Measurements from ENCODE around the gene EEFSEC.

Gene EEFSEC

DNA sequence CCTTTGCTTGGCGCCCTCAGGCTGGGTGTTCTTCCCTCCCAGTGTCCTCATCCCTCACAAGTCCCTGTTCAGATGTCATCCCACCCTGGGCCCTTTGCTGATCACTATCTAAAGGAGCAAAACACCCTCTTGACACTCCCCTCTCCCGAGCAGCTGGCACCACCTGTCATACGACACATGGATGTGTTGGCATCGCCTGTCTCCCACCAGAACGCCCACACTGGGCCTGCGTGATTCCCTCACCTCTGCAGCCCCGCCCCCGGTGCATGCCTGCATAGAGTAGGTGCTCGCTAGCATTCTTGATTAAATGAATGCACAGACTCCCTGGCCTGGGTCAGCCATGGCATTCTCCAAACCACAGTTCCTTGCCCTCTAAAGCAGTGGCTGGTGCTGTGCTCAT is 237.6 kb downstream of the EEFSEC start:
- no peak overlapping the region for H3K27ac Mint-ChIP-seq
- peaks cover 7% of the 10 kb centered on the region for H3K4me1 Mint-ChIP-seq
- DNase-seq (ENCODE audit: low spot score in 2 of 2), result no peak
- no peaks in the 10 kb centered on the region for H3K9me3 Mint-ChIP-seq
- H3K27me3 Mint-ChIP-seq, result no peaks in the 10 kb centered on the region
- no peak for ATAC-seq (ENCODE audit: low read depth)
- peaks cover 11% of the 10 kb centered on the region for H3K36me3 Mint-ChIP-seq
- H3K4me3 Mint-ChIP-seq, result no peak overlapping the region

DNA sequence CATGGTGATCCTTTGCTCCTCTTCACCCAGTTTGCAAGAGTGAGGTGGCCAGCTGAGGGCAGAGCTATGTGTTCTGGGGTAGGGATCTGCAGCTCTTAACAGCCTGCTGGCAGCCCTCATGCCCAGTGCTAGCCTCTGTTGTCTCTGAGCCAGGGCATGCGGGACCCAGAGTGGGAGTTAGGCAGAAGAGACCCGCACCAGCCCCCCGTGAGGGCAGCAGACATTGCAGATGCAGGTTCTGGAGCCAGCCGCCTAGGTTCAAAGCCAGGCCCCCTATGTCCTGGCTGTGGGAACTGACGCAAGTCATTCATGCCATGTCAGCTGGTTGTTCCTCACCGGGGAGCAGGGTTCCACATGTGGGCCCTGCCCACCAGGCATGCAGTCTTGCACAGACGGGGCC is 238.7 kb downstream of the EEFSEC start:
- Mint-ChIP-seq H3K36me3 (peaks cover 9% of the 10 kb centered on the region), H3K4me3 (no peak overlapping the region), H3K27me3 (no peaks in the 10 kb centered on the region), H3K9me3 (no peaks in the 10 kb centered on the region), H3K4me1 (peaks cover 7% of the 10 kb centered on the region), H3K27ac (no peak overlapping the region)
- DNase-seq (ENCODE audit: low spot score in 2 of 2) (no peak), ATAC-seq (ENCODE audit: low read depth) (no peak)

DNA sequence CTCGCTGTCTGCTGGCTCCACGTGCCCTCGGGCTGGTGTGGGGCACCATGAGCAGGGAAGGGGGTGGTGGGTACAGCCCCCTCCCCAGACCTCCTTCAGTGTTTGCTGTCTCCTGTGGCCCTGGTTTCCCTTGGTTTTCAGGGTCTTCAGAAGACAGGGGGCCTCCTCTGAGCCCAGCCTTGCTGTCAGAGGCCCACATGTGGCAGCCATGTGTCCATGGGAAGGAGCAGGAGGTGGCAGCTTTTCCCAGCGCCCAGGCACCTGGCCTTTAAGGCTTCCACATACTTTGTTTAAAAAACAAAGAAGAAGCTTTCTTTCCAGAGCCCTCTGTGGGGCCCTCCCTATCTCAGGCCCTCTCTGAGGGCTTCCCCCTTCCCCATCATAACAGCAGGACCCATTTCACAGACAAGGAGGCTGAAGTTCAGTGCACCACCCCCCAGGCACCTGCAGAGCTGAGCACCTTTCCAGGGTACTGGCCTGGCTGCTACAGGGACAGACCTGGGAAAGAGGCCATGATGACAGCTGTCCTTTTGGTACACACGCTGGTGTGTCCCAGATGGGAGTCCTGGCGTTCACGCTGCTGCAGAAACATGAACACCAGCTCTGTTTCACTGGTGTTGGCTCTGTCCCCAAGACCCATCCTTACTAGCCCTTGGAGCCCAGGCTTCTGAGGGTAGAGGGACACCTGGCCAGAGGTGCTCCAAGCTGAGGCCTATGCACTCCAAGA is 239.7 kb downstream of the EEFSEC start:
- H3K27ac Mint-ChIP-seq, result no peak overlapping the region
- H3K4me1 Mint-ChIP-seq, result peaks cover 7% of the 10 kb centered on the region

GRCh38 chr3:128394033-128394432 is 240.8 kb downstream of the EEFSEC start:
- H3K9me3 Mint-ChIP-seq, result no peaks in the 10 kb centered on the region
- no peaks in the 10 kb centered on the region for H3K27me3 Mint-ChIP-seq
- no peak overlapping the region for H3K4me3 Mint-ChIP-seq
- H3K4me1 Mint-ChIP-seq, result peaks cover 7% of the 10 kb centered on the region
- peaks cover 7% of the 10 kb centered on the region for H3K36me3 Mint-ChIP-seq
- H3K27ac Mint-ChIP-seq, result no peak overlapping the region
- no peak for ATAC-seq (ENCODE audit: low read depth)
- no peak for DNase-seq (ENCODE audit: low spot score in 2 of 2)

More for the DNA sequence above, 239.7 kb downstream of the EEFSEC start:
- Mint-ChIP-seq H3K36me3 (peaks cover 7% of the 10 kb centered on the region), H3K4me3 (no peak overlapping the region), H3K27me3 (no peaks in the 10 kb centered on the region), H3K9me3 (no peaks in the 10 kb centered on the region)
- DNase-seq (ENCODE audit: low spot score in 2 of 2), result no peak
- no peak for ATAC-seq (ENCODE audit: low read depth)

DNA sequence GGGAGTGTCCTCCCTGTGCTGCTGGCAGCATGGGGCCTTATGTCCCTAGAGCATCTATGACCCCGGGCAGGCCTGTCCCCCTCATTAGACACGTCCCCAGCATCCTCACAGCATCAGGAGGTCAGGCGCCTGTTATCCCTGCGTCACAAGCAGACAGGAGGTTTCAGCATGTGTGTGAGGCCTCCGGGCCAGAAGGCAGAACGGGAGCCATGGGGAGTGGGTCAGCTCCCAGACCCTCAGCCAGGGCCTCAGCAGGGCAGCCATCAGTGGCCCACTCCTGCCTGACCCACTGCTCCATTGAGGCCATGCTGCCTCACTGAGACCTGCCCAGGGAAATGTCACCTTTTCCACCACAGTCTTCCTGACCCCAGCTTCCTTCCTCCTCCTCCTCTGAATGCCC is 241.8 kb downstream of the EEFSEC start:
- DNase-seq (ENCODE audit: low spot score in 2 of 2) (no peak), ATAC-seq (ENCODE audit: low read depth) (no peak)
- Mint-ChIP-seq H3K4me1 (peaks cover 7% of the 10 kb centered on the region), H3K36me3 (peaks cover 6% of the 10 kb centered on the region), H3K27ac (no peak overlapping the region), H3K9me3 (no peaks in the 10 kb centered on the region), H3K4me3 (no peak overlapping the region), H3K27me3 (no peaks in the 10 kb centered on the region)

- H3K36me3 Mint-ChIP-seq, result peaks cover 4% of the 10 kb centered on the region
- H3K9me3 Mint-ChIP-seq, result no peaks in the 10 kb centered on the region
- no peak for DNase-seq (ENCODE audit: low spot score in 2 of 2)
- no peaks in the 10 kb centered on the region for H3K27me3 Mint-ChIP-seq
- ATAC-seq (ENCODE audit: low read depth), result no peak
- no peak overlapping the region for H3K27ac Mint-ChIP-seq
- H3K4me3 Mint-ChIP-seq, result no peak overlapping the region
- peaks cover 6% of the 10 kb centered on the region for H3K4me1 Mint-ChIP-seq
Measured at GRCh38 chr3:128395500-128396162, 242.3 kb downstream of the EEFSEC start.

GRCh38 chr3:128397484-128397883 is 244.2 kb downstream of the EEFSEC start:
- peaks cover 2% of the 10 kb centered on the region for H3K4me1 Mint-ChIP-seq
- no peak overlapping the region for H3K4me3 Mint-ChIP-seq
- no peak overlapping the region for H3K27ac Mint-ChIP-seq
- no peaks in the 10 kb centered on the region for H3K27me3 Mint-ChIP-seq
- H3K36me3 Mint-ChIP-seq, result no peaks in the 10 kb centered on the region
- H3K9me3 Mint-ChIP-seq, result no peaks in the 10 kb centered on the region
- no peak for ATAC-seq (ENCODE audit: low read depth)
- no peak for DNase-seq (ENCODE audit: low spot score in 2 of 2)

DNA sequence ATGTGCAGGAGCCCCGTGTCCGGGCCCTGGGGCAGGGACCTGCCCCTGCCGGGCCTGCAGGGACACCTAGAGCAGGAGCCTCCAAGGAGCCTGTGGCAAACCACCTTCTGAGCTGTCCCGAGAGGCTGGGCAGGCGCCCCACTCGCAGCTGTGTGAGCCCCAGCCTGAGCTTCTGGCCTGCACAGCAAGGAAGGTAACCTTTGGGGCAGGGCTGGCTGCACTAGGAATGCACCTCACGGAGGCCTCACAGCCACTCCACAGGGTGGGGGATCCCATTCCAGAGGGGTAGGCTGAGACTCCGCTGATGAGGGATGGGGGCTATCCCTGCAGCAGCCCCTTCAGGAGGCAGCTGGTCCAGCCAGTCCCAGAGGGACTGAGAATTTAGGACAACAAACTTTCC is 245.3 kb downstream of the EEFSEC start:
- Mint-ChIP-seq H3K27ac (no peak overlapping the region), H3K36me3 (no peaks in the 10 kb centered on the region), H3K9me3 (no peaks in the 10 kb centered on the region), H3K27me3 (no peaks in the 10 kb centered on the region), H3K4me3 (no peak overlapping the region), H3K4me1 (peaks cover 2% of the 10 kb centered on the region)
- no peak for DNase-seq (ENCODE audit: low spot score in 2 of 2)
- ATAC-seq (ENCODE audit: low read depth), result no peak

- H3K36me3 Mint-ChIP-seq, result no peaks in the 10 kb centered on the region
- no peak overlapping the region for H3K27ac Mint-ChIP-seq
- DNase-seq (ENCODE audit: low spot score in 2 of 2), result no peak
- no peaks in the 10 kb centered on the region for H3K27me3 Mint-ChIP-seq
- H3K4me3 Mint-ChIP-seq, result no peak overlapping the region
- no peaks in the 10 kb centered on the region for H3K9me3 Mint-ChIP-seq
- H3K4me1 Mint-ChIP-seq, result peaks cover 2% of the 10 kb centered on the region
- no peak for ATAC-seq (ENCODE audit: low read depth)
Measured at GRCh38 chr3:128399221-128399915, 246.1 kb downstream of the EEFSEC start.

DNA sequence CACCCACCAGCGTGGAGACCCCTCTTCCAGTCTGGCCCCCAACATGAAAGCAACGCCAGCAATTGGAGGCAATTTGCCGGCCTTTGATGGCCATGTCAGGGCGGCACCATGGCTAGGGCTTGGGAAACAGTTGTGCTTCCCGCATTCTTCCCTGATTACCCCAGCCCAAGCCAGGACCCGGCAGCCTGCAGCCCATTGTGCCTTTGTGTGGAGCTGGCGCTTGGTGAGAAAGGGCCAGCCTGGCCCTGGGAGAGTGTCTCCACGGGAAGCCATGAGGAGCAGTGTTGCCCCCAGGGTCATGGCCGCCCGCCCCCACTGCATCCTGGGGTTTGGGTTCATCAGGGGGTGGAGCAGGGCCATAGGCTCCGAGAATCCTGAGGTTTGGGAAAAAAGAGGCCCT is 247.4 kb downstream of the EEFSEC start:
- Mint-ChIP-seq H3K9me3 (no peaks in the 10 kb centered on the region), H3K4me3 (no peak overlapping the region), H3K27me3 (no peaks in the 10 kb centered on the region), H3K36me3 (no peaks in the 10 kb centered on the region), H3K4me1 (no peaks in the 10 kb centered on the region), H3K27ac (no peak overlapping the region)
- DNase-seq (ENCODE audit: low spot score in 2 of 2) (no peak), ATAC-seq (ENCODE audit: low read depth) (no peak)

- no peak overlapping the region for H3K27ac Mint-ChIP-seq
- H3K36me3 Mint-ChIP-seq, result peaks cover 3% of the 10 kb centered on the region
- H3K4me3 Mint-ChIP-seq, result no peak overlapping the region
- no peaks in the 10 kb centered on the region for H3K27me3 Mint-ChIP-seq
- H3K9me3 Mint-ChIP-seq, result no peaks in the 10 kb centered on the region
- H3K4me1 Mint-ChIP-seq, result no peaks in the 10 kb centered on the region
- DNase-seq (ENCODE audit: low spot score in 2 of 2) (no peak), ATAC-seq (ENCODE audit: low read depth) (no peak)
Measured at GRCh38 chr3:128402319-128402718, 249.0 kb downstream of the EEFSEC start.

- no peaks in the 10 kb centered on the region for H3K9me3 Mint-ChIP-seq
- no peak for DNase-seq (ENCODE audit: low spot score in 2 of 2)
- no peak overlapping the region for H3K27ac Mint-ChIP-seq
- peaks cover 3% of the 10 kb centered on the region for H3K36me3 Mint-ChIP-seq
- no peaks in the 10 kb centered on the region for H3K27me3 Mint-ChIP-seq
- no peaks in the 10 kb centered on the region for H3K4me1 Mint-ChIP-seq
- ATAC-seq (ENCODE audit: low read depth), result no peak
- H3K4me3 Mint-ChIP-seq, result no peak overlapping the region
Measured at GRCh38 chr3:128402998-128403397, 249.7 kb downstream of the EEFSEC start.

GRCh38 chr3:128404276-128405068 is 251.2 kb downstream of the EEFSEC start:
- Mint-ChIP-seq H3K27ac (no peak overlapping the region), H3K9me3 (no peaks in the 10 kb centered on the region)

More at GRCh38 chr3:128404276-128405068, 251.2 kb downstream of the EEFSEC start:
- Mint-ChIP-seq H3K27me3 (no peaks in the 10 kb centered on the region), H3K4me3 (no peak overlapping the region), H3K4me1 (no peaks in the 10 kb centered on the region), H3K36me3 (peaks cover 3% of the 10 kb centered on the region)
- ATAC-seq (ENCODE audit: low read depth), result no peak
- no peak for DNase-seq (ENCODE audit: low spot score in 2 of 2)
